HG03280 (cell line): ENCODE measurements around the gene VPS37D.
"Not testable (repeated sequence)": the region's sequence is repeated elsewhere in the genome, so short reads cannot be mapped to it uniquely, and the experiment has no call there.

Source experiments
- ATAC-seq: cut with Tn5 transposase; IDR thresholded peaks from one replicate; pipeline ENCODE4 v1.9.1; 2021; ENCODE audit warnings: mild to moderate bottlenecking, moderate library complexity; ENCODE audit not compliant: unreplicated experiment

The VPS37D gene

GRCh38 chr7:73646785-73647724 is 20.6 kb upstream of the VPS37D start:
- no peak for ATAC-seq

DNA sequence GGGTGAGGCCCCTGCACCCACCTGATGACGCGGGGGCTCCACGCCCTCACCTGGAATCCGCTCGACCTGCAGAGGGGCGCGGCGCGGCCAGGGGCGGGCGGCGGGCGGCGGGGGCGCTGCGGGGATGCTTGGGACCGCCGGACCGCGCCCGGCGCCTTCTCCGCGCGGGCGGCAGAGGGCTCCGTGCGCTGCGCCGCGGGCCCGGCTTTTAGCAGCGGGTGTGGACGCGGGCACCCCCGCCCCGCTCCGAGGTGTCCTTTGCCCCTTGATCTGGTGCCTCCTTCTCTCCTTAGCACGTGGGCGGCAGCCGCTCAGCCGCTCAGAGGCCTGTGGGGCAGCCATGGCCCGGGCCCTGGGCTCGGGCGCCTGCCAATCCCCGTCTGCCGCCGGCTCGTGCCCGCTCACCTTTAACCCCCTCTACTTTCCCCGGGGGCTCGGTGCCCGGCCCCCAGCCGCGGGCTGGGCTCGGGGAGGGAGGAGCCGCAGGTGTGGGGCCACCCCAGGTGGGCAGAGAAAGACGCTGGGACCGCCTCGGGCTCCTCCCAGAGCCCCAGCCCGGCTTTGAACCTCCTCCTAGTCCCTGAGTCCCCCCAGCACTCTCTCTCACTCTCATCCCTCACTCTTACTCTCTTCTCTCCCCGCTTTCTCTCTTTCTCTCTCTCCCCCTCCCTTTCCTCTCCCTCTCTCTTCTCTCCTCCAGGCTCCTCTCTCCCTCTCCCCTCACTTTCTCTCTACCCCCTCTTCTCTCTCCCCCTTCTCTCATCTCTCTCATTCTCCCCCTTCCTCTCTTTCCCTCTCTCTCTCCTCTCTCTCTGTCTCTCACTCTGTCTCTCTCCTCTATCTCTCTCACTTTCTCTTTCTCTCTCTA is 19.7 kb upstream of the VPS37D start:
- no peak for ATAC-seq

GRCh38 chr7:73648593-73649332 is 18.9 kb upstream of the VPS37D start:
- ATAC-seq = no peak

DNA sequence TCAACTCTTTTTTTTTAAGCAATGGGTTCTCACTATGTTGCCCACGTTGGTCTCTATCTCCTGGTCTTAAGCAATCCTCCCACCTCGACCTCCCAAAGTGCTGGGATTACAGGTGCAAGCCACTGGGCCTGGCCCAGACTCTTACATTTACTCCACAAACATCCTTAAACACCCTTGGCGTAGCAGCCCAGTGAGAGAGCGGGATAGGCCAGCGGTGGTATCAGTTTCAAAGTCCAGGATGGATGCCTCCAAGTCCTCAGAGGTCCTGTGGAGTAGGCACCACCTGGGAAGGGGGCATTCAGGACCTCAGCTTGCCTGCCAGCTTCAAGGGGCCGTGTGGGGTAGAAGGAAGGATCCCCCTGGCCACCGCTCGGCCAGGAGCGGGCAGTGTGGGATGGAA is 18.1 kb upstream of the VPS37D start:
- ATAC-seq = no peak

DNA sequence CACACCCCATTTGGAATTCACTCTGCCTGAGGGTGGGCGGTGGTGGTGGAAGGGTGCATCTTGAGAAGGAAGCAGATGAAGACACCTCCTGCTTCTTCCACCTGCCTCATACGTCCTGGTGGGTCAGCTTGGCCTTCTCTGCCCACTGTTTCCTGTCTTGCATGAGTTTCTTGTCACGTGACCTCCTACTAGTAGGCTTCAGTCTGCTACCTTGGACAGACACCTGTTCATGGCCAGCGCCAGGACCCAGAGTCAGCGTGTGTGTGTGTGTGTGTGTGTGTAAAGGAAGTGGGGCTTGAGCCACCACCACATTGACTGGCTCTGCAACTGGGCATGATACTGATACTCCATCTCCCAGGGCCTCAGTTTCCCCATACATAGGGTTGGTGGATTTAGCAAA is 17.1 kb upstream of the VPS37D start:
- ATAC-seq = no peak

DNA sequence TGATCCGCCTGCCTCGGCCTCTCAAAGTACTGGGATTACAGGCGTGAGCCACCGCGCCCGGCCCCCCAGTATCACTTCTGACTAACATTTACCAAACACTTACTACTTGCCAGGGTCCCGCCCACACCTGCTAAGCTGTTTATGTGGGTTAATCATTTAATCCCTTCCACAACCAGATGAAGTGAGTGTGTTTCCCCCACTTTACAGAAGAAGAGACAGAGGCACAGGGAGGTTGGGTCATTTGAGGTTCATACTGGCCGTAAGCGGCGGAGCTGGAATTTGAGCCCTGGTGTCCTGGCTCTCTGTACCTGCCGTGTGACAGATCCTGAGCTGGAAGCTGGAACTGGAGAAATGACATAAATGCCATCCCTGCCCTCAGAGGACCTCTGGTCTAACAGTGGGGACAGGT is 15.1 kb upstream of the VPS37D start:
- ATAC-seq = no peak

- not testable (repeated sequence) for ATAC-seq
These were observed 12.3 kb upstream of the VPS37D start for GRCh38 chr7:73655309-73655708.

GRCh38 chr7:73659983-73660382 is 7.6 kb upstream of the VPS37D start:
- ATAC-seq = no peak

- not testable (repeated sequence) for ATAC-seq
These were observed 7.0 kb upstream of the VPS37D start for GRCh38 chr7:73660594-73660993.

DNA sequence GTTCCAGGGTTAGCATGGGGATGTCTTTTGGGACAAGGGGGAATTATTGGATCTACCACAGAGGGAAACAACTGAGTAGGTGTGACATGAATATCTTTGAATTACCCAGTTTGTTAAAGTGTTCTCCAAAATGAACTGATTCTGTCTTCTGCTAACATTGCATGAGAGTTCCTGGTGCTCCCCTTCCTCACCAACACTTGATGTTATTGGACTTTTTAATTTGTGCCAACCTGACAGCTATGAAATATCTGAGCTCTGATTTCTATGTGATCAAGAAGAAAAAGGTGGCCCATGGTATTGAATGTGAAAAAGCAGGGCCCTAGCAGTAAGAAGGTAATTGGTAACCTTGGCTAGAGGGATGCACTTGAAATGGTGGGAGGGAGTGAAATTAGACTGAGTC is 4.6 kb upstream of the VPS37D start:
- no peak for ATAC-seq

DNA sequence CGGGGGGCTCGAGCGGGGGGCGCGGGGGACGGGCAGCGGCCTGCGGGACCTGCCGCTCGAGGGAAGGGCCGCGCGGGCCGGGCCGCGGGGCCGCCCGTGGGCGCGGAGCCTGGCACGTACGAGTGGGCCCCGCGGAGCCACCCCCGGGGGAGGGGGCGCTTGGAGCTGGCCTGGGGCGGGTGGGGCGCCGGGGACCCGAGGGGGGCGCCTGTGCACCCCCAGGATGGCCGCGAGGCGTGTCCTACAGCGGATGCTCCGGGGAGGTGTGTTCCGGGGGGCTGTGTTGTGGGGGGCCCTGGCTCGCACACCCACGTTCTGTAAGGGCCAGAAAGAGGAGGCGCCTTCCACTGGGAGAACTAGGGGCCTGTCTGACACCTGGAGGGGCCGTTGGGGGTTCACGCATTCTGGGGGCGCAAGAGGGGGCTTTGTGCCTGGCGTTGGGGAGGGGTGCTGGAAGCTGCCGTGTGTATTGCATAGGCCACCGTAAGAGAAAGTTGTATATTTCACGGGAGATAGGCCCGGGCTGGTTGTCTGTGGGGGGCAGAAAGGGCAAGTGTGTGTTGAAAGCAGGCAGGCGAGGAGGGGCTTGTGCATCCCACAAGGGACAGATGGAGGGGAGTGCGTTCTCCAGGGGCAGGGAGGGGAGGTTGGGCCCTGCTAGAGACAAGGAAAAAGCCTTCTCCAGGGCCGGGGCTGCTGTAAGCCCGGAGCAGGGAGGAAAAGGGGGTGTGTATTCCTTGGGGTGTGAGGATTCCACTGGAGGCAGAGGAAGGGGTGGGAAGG is 663 bp downstream of the VPS37D start:
- ATAC-seq = peak; percentile 4

DNA sequence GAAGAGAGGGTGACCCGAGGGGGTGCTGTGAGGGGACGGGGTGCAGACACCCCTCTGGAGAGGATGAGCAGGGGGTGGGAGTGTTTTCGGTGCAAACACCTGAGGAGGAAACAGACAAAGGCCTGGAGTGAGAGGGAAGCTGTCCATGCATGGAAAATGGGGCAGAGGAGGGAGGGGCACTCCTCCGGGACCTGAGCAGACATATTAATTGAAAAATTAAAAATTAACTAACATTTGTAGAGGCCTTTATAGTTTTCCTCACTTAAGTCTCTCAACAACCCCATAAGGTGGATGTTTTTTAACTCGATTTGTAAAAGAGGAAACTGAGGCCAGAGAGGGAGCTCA is 1.2 kb downstream of the VPS37D start:
- no peak for ATAC-seq

DNA sequence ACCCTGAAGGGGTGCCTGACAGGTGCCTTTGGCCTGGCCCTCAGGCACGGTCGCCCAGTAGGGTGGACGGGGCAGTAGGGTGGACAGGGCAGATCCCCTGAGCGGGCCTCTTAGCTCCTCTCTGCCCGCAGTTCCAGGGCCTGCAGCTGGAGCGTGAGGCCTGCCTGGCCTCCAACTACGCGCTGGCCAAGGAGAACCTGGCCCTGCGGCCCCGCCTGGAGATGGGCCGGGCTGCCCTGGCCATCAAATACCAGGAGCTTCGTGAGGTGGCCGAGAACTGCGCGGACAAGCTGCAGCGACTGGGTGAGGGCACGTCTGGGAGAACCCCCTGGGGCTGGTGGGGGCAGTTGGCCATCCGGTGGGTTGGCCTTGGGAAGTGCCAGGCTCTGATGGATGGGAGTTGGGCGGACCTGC is 1.7 kb downstream of the VPS37D start:
- ATAC-seq = no peak

DNA sequence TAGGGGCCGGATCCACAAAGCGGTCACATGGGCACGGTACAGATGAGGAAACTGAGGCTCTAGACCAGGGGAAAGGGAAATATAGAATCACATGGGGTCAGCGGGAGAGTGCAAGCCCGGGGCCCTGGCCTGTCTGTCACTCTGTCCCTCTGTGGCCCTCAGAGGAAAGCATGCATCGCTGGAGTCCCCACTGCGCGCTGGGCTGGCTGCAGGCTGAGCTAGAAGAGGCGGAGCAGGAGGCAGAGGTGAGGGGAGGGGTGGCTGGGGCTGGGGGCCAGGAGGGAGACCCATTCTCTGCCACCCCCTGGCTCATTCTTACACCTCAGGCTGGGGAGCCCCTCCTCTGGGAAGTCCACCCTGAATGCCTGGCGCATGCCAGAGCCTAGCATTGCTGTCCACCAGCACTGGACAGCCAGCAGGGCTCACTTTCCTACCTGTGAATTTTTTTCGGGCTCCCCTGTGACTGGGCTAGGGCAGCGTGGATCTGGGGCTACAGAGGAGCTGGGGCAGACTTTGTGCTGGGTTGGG is 2.3 kb downstream of the VPS37D start:
- no peak for ATAC-seq

- no peak for ATAC-seq
These were observed 3.7 kb downstream of the VPS37D start for GRCh38 chr7:73671322-73671661.

DNA sequence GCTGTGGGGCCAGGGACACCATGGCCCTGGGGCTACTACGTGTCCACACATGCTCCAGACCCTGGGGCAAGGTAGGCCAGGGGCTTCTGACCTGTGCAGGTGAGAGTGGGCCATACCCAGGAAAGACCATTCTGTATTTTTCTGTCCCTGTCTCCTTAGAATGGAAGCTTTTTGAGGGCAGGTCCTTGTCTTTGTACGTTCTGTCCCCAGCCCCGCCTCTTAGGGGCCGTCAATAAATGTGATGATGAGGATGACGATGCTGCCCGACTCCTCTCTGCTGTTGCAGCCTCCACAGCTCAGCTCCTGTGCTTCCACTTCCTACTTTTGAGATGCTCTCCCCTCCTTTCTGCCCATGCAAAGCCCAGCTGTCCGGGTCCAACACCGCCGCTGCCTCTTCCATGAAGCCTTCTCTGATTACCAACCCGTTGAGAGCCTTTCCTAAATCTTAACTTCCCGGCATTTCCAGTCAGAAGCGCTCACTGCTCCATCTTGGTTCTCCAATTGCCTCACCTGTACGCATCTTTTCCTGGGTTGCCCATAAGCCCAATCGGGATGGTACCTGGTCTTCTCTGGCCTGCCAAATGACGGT is 4.3 kb downstream of the VPS37D start:
- ATAC-seq = no peak

- no peak for ATAC-seq
These were observed 7.0 kb downstream of the VPS37D start for GRCh38 chr7:73674468-73675124.

DNA sequence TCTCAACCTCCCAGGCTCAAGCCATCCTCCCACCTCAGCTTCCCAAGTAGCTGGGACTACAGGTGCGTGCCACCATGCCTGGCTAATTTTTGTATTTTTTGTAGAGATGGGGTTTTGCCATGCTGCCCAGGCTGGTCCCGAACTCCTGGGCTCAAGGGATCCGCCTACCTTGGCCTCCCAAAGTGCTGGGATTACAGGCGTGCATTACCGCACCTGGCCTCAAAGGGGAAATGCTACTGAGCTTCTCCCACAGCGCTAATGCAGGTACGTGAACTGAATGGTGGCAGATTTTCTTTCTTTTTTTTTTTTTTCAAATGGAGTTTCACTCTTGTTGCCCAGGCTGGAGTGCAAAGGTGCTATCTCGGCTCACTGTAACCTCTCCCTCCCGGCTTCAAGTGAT is 8.4 kb downstream of the VPS37D start:
- not testable (repeated sequence) for ATAC-seq

GRCh38 chr7:73678862-73679261 is 11.2 kb downstream of the VPS37D start:
- no peak for ATAC-seq
